ENCODE measurements around the gene GH2.
"Not testable (repeated sequence)": the region's sequence is repeated elsewhere in the genome, so short reads cannot be mapped to it uniquely, and the experiment has no call there.

The GH2 gene

GRCh38 chr17:63910096-63910495 lies 28.4 kb upstream of the GH2 start:
- Histone ChIP-seq H2AFZ (ENCODE audit: low read length) (no peak overlapping the region), H3K9me3 (ENCODE audit: low read length) (no peaks in the 10 kb centered on the region), H3K9ac (ENCODE audit: low read length) (no peak overlapping the region), H3K27ac (ENCODE audit: low read depth, low read length, poor library complexity, severe bottlenecking) (no peak overlapping the region), H3K79me2 (ENCODE audit: insufficient read depth, low read length) (no peaks in the 10 kb centered on the region), H3K4me3 (ENCODE audit: low read depth, low read length, poor library complexity, severe bottlenecking) (no peak overlapping the region), H3K27me3 (ENCODE audit: insufficient read depth, low read length) (no peaks in the 10 kb centered on the region; the same call in 1 of the 2 replicates), H3K4me1 (ENCODE audit: insufficient read depth, low read length, severe bottlenecking) (no peaks in the 10 kb centered on the region), H3K4me2 (ENCODE audit: low read length) (no peak overlapping the region), H3K36me3 (ENCODE audit: insufficient read depth, low read length) (no peaks in the 10 kb centered on the region), H3F3A (ENCODE audit: insufficient read depth, low read length) (no peaks in the 10 kb centered on the region), H3K9me2 (ENCODE audit: low read depth, low read length) (no peaks in the 10 kb centered on the region), H4K20me1 (ENCODE audit: insufficient read depth, low read length) (no peaks in the 10 kb centered on the region)
- TF ChIP-seq CTCF (IDR thresholded peaks at IDR 0.05; ENCODE audit: low read length): no peak
- TF ChIP-seq EZH2 (IDR thresholded peaks at IDR 0.05; ENCODE audit: borderline replicate concordance, low read length): no peak

GRCh38 chr17:63909586-63909985 lies 27.8 kb upstream of the GH2 start:
- H2AFZ ChIP-seq (ENCODE audit: low read length); H3K36me3 ChIP-seq (ENCODE audit: insufficient read depth, low read length); H4K20me1 ChIP-seq (ENCODE audit: insufficient read depth, low read length); H3F3A ChIP-seq (ENCODE audit: insufficient read depth, low read length); H3K27ac ChIP-seq (ENCODE audit: low read depth, low read length, poor library complexity, severe bottlenecking); H3K27me3 ChIP-seq (ENCODE audit: insufficient read depth, low read length); H3K9me2 ChIP-seq (ENCODE audit: low read depth, low read length); H3K4me1 ChIP-seq (ENCODE audit: insufficient read depth, low read length, severe bottlenecking); H3K9ac ChIP-seq (ENCODE audit: low read length); H3K4me2 ChIP-seq (ENCODE audit: low read length); H3K79me2 ChIP-seq (ENCODE audit: insufficient read depth, low read length); H3K9me3 ChIP-seq (ENCODE audit: low read length); H3K4me3 ChIP-seq (ENCODE audit: low read depth, low read length, poor library complexity, severe bottlenecking): not testable (repeated sequence)

GRCh38 chr17:63907161-63907778 lies 25.5 kb upstream of the GH2 start:
- H3K9me3 ChIP-seq (ENCODE audit: low read length); H3K79me2 ChIP-seq (ENCODE audit: insufficient read depth, low read length); H3K9ac ChIP-seq (ENCODE audit: low read length); H3K4me3 ChIP-seq (ENCODE audit: low read depth, low read length, poor library complexity, severe bottlenecking); H3K27me3 ChIP-seq (ENCODE audit: insufficient read depth, low read length); H3K27ac ChIP-seq (ENCODE audit: low read depth, low read length, poor library complexity, severe bottlenecking); H3F3A ChIP-seq (ENCODE audit: insufficient read depth, low read length); H3K36me3 ChIP-seq (ENCODE audit: insufficient read depth, low read length); H3K4me2 ChIP-seq (ENCODE audit: low read length); H3K4me1 ChIP-seq (ENCODE audit: insufficient read depth, low read length, severe bottlenecking); H3K9me2 ChIP-seq (ENCODE audit: low read depth, low read length); H4K20me1 ChIP-seq (ENCODE audit: insufficient read depth, low read length); H2AFZ ChIP-seq (ENCODE audit: low read length): not testable (repeated sequence)
- peak; percentile 17; the same call in 1 of the 2 replicates for TF ChIP-seq CTCF (IDR thresholded peaks at IDR 0.05; ENCODE audit: low read length)

GRCh38 chr17:63904796-63905195 lies 23.1 kb upstream of the GH2 start:
- H3K79me2 ChIP-seq (ENCODE audit: insufficient read depth, low read length); H3K9me3 ChIP-seq (ENCODE audit: low read length); H3K4me1 ChIP-seq (ENCODE audit: insufficient read depth, low read length, severe bottlenecking); H4K20me1 ChIP-seq (ENCODE audit: insufficient read depth, low read length); H3K27me3 ChIP-seq (ENCODE audit: insufficient read depth, low read length); H3F3A ChIP-seq (ENCODE audit: insufficient read depth, low read length); H2AFZ ChIP-seq (ENCODE audit: low read length); H3K36me3 ChIP-seq (ENCODE audit: insufficient read depth, low read length); H3K9ac ChIP-seq (ENCODE audit: low read length); H3K4me2 ChIP-seq (ENCODE audit: low read length); H3K27ac ChIP-seq (ENCODE audit: low read depth, low read length, poor library complexity, severe bottlenecking); H3K9me2 ChIP-seq (ENCODE audit: low read depth, low read length); H3K4me3 ChIP-seq (ENCODE audit: low read depth, low read length, poor library complexity, severe bottlenecking): not testable (repeated sequence)

All from OCI-LY1 (cell line).